Panc1 (cell line): ENCODE results near the gene VTI1B. TPM values are rescaled to one million over a fixed set of nuclear protein-coding genes. Genes with fewer than 3 reads are reported as not detected.

Experiments
- ATAC-seq: fragments of 200-7000 bp; cut with Tn5 transposase; 2 replicates; pipeline ENCODE4 v1.9.1; 2020; ENCODE audit warnings: mild to moderate bottlenecking, moderate library complexity
- BruUV-seq: library from RNA; stranded (reverse); fragments of 400-500 nt; replicated peaks from 2 replicates; lab custom pipeline; 2021; lab: Mats Ljungman, UMichigan
- CTCF ChIA-PET: fragments of 300-600 bp; sonication (Branson Sonifier 250); formaldehyde crosslinking; loops from one replicate; lab custom pipeline; 2022; ENCODE audit warnings: antibody characterized with exemption; lab: Charles Lee
- POLR2A ChIA-PET: fragments of 300-600 bp; sonication (Branson Sonifier 250); formaldehyde crosslinking; loops from one replicate; lab custom pipeline; 2022; ENCODE audit warnings: antibody characterized with exemption; lab: Charles Lee
- DNase-seq: peaks from one replicate; pipeline ENCODE4 v3.0.0-alpha.2; 2010; ENCODE audit warnings: low read depth, low spot score
- H3K27ac ChIP-seq: 2 replicates; pipeline ENCODE4 v1.5.1; 2011; ENCODE audit warnings: mild to moderate bottlenecking, low read length, inconsistent platforms
- H3K27me3 ChIP-seq: fragments of 200-500 bp; sonication (Bioruptor generic); 2 replicates; pipeline ENCODE4 v1.6.0; 2014; ENCODE audit warnings: low read length, inconsistent platforms; ENCODE audit not compliant: control insufficient read depth, insufficient read depth
- H3K36me3 ChIP-seq: fragments of 200-500 bp; sonication (Bioruptor generic); 2 replicates; pipeline ENCODE4 v1.5.1; 2014; ENCODE audit warnings: inconsistent platforms, mild to moderate bottlenecking, low read length, moderate library complexity; ENCODE audit not compliant: control insufficient read depth, insufficient read depth
- H3K4me1 ChIP-seq: 2 replicates; pipeline ENCODE4 v1.5.1; 2011; ENCODE audit warnings: inconsistent platforms, mild to moderate bottlenecking, low read length, moderate library complexity; ENCODE audit not compliant: control insufficient read depth, insufficient read depth
- H3K4me3 ChIP-seq, 2 experiments: 2 replicates each; pipeline ENCODE4 v1.5.1; 2011 to 2012; ENCODE audit warnings: low read depth in 2 of 2, low read length in 2 of 2, mild to moderate bottlenecking in 2 of 2, inconsistent platforms in 1 of 2, moderate library complexity in 1 of 2
- H3K9me3 ChIP-seq: fragments of 200-500 bp; sonication (Bioruptor generic); 2 replicates; pipeline ENCODE4 v1.5.1; 2014; ENCODE audit warnings: low read depth, mild to moderate bottlenecking, inconsistent platforms, low read length, moderate library complexity; ENCODE audit not compliant: control insufficient read depth, insufficient read depth
- CTCF ChIP-seq: fragments of 450-650 bp; IDR thresholded peaks from 2 replicates; pipeline ENCODE4 v1.5.1; 2017; ENCODE audit warnings: mild to moderate bottlenecking
- POLR2AphosphoS5 ChIP-seq: IDR thresholded peaks from 2 replicates; pipeline ENCODE4 v1.6.1; 2012; ENCODE audit warnings: mild to moderate bottlenecking, low read depth, low read length, moderate library complexity
- REST ChIP-seq, 2 experiments: IDR thresholded peaks; 2 replicates each; pipeline ENCODE4 v1.6.1; 2011 to 2012; ENCODE audit warnings: low read depth in 2 of 2, control low read depth in 1 of 2, low read length in 1 of 2, mild to moderate bottlenecking in 1 of 2, moderate library complexity in 1 of 2; ENCODE audit not compliant: insufficient read depth in 1 of 2
- SIN3A ChIP-seq: IDR thresholded peaks from 2 replicates; pipeline ENCODE4 v1.6.1; 2012; ENCODE audit warnings: low read depth, mild to moderate bottlenecking, low read length, moderate library complexity, borderline replicate concordance; ENCODE audit not compliant: insufficient read depth
- TCF7L2 ChIP-seq: IDR thresholded peaks from 2 replicates; pipeline ENCODE4 v1.6.1; 2011; ENCODE audit warnings: mild to moderate bottlenecking, low read depth, low read length, inconsistent platforms
- in situ Hi-C: cut with HindIII; loops from 2 replicates; pipeline ENCODE4 v1.10.0; 2016; ENCODE audit warnings: low sequenced_read_pairs, low pct_unique_long_range_greater_than_20kb
- intact Hi-C: fragments of 100-400 bp; cut with micrococcal nuclease; formaldehyde crosslinking; loops from one replicate; pipeline ENCODE4 v1.10.0; 2022; ENCODE audit not compliant: unreplicated experiment
- total RNA-seq: library from RNA; stranded (reverse); gene quantifications from one replicate; pipeline ENCODE4 v1.2.1, GENCODE V29; 2021; ENCODE audit not compliant: unreplicated experiment

The VTI1B gene
- total RNA-seq, 1 experiment from 2014 or later: 84.9 TPM

- no peak overlapping the region for H3K4me3 ChIP-seq
- BruUV-seq: no TSS peak
- H3K27ac ChIP-seq: no peak overlapping the region
- TF ChIP-seq SIN3A (no peak), CTCF (peak; percentile 75)
- in situ Hi-C loops: no loop called here
- no peaks in the 10 kb centered on the region for H3K27me3 ChIP-seq
- ATAC-seq (peak; percentile 42; the same call in 1 of the 2 replicates), DNase-seq (no peak)
- ChIA-PET CTCF (interaction anchor here (0.6 to 1.9 kb wide), 4 partner anchors 12 to 86 kb away, joined by 3 to 10 read pairs (median 4); no protein-coding TSS in a partner anchor), POLR2A (no interaction called here)
- intact Hi-C loops: loop anchor here (5.0 to 10.0 kb wide), 2 partner anchors 49 to 86 kb away; partner anchors contain the start of gene RDH12
- H3K36me3 ChIP-seq: no peaks in the 10 kb centered on the region
- no peaks in the 10 kb centered on the region for H3K9me3 ChIP-seq
- peaks cover 9% of the 10 kb centered on the region for H3K4me1 ChIP-seq
Measured at GRCh38 chr14:67618617-67619063, 55.8 kb downstream of the VTI1B start.

- H3K4me3 ChIP-seq: no peak overlapping the region
- no peak for ATAC-seq
- H3K36me3 ChIP-seq: no peaks in the 10 kb centered on the region
- POLR2A ChIA-PET: no interaction called here
- H3K27me3 ChIP-seq: no peaks in the 10 kb centered on the region
- TF ChIP-seq TCF7L2 (no peak), POLR2AphosphoS5 (no peak), REST (IDR thresholded peaks at IDR 0.05; ENCODE audit: insufficient read depth in 1 of 2, low read depth in 2 of 2, low read length in 1 of 2) (no peak), SIN3A (no peak), CTCF (no peak)
- BruUV-seq: no TSS peak
- no peak overlapping the region for H3K27ac ChIP-seq
- in situ Hi-C loops (no loop called here), intact Hi-C loops (loop anchor here (10.0 kb wide), 1 partner anchor 94 kb away; the partner anchor contains the start of gene RDH12)
- no peak for DNase-seq
- CTCF ChIA-PET: no interaction called here
- no peaks in the 10 kb centered on the region for H3K9me3 ChIP-seq
- no peaks in the 10 kb centered on the region for H3K4me1 ChIP-seq
Measured at GRCh38 chr14:67610491-67610890, 63.9 kb downstream of the VTI1B start.
